GM18517 (cell line): Measurements from ENCODE around the gene AGFG1.
"Not testable (repeated sequence)": the region's sequence is repeated elsewhere in the genome, so short reads cannot be mapped to it uniquely, and the experiment has no call there.

ENCODE experiments used
- ATAC-seq: cut with Tn5 transposase; IDR thresholded peaks from one replicate; pipeline ENCODE4 v1.9.1; 2021; ENCODE audit warnings: mild to moderate bottlenecking, moderate library complexity; ENCODE audit not compliant: unreplicated experiment

AGFG1 gene

DNA sequence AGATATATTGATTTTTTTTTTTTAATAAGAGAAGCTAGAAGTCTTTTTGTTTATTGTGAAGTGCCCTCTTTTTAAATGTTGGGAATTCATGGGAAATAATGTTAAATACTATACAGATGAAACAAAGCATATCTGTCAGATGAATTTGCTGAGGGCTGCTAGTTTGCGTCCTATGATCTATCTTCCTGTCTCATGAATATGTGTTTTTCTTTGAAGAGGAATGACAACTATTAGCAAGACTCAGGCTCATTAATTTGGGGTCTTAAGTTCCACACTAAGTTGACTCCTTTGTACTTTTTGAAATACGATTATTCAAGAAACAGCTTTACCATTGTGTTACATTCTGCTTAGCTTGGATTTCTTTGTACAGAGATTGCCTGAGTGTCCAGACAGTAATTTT lies 57.9 kb downstream of the AGFG1 start:
- ATAC-seq = no peak

GRCh38 chr2:227534714-227535113 lies 62.8 kb downstream of the AGFG1 start:
- ATAC-seq = no peak

DNA sequence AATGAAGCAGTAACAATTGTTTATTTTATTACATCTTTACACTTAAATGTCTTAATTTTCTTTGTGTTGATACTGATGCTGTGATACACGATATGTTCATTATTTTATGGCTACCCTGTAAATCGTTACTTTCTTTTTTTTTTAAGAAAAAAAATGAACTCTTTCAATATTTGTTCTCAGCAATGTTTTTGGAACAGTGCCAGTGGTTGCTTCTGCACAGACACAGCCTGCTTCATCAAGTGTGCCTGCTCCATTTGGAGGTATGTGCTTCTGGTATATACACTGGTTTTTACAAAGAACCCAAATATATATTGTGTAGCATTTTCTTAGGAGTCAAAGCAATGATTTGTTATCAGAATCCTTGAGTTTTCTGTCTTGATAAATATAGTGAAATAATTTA lies 64.5 kb downstream of the AGFG1 start:
- no peak for ATAC-seq

- no peak for ATAC-seq
Observed at GRCh38 chr2:227539465-227539956, 67.6 kb downstream of the AGFG1 start.

DNA sequence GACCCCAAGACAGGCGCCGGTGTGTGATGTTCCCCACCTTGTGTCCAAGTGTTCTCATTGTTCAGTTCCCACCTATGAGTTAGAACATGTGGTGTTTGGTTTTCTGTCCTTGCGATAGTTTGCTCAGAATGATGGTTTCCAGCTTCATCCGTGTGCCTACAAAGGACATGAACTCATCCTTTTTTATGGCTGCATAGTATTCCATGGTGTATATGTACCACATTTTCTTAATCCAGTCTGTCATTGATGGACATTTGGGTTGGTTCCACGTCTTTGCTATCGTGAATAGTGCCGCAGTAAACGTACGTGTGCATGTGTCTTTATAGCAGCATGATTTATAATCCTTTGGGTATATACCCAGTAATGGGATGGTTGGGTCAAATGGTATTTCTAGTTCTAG lies 68.4 kb downstream of the AGFG1 start:
- ATAC-seq = not testable (repeated sequence)

GRCh38 chr2:227545990-227546389 lies 74.0 kb downstream of the AGFG1 start:
- no peak for ATAC-seq

GRCh38 chr2:227551836-227552235 lies 79.9 kb downstream of the AGFG1 start:
- ATAC-seq = no peak

- no peak for ATAC-seq
Observed at GRCh38 chr2:227562581-227562980, 90.6 kb downstream of the AGFG1 start.

- ATAC-seq = no peak
Observed at GRCh38 chr2:227565080-227565479, 93.1 kb downstream of the AGFG1 start.

DNA sequence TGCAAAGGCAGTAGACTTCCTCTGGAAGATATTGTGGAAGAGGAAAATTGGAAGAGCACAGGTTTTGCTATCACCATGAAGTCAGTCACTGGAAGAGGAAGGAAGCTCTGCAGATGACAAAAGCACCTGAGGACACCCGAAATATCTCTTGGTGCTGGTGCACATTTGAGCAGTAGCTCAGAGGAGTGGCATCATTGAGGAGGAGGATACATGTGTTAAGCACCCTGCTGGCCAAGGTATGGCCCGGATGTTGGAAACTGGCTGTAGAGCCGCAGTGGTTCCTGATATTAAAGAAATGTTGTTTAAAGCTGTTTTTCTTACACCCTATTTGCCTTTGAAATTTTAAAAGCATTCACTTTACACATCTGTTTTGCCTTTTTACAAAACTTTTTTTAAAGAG lies 94.1 kb downstream of the AGFG1 start:
- no peak for ATAC-seq

DNA sequence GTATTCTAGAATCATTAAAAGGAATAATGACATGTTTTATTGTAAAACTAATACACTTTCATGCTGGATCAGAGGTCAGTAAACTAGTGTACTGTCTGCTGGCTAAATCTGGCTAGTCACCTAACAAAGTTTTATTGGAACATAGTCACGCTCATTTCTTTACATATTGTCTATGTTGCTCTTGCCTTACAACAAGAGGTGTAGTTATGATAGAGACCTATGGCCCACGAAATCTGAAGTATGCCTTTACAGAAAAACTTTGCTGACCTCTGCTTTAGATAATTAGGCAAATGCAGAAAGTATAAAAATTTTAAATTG lies 96.9 kb downstream of the AGFG1 start:
- no peak for ATAC-seq

DNA sequence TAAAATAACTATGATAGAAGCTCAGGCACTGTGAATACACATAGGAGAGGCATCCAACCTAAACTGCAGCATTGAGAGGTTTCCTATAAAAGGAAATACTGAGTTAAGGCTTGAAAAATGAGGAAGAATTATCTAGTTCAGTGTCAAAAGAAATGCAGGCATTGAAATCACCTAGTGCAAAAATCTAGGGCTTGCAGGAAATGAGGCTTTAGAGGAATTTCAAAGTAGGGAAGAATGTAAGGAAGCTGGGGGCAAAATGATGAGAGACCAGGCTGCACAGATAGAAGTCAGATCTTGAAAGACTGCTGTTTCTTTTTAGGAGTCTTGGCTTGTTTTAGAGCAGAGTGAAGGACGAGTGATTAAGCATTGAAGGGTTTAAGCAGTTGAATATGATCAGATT lies 98.7 kb downstream of the AGFG1 start:
- ATAC-seq = no peak

- ATAC-seq = no peak
Observed at GRCh38 chr2:227576110-227576509, 104.2 kb downstream of the AGFG1 start.

GRCh38 chr2:227576812-227577211 lies 104.9 kb downstream of the AGFG1 start:
- no peak for ATAC-seq

GRCh38 chr2:227577555-227577954 lies 105.6 kb downstream of the AGFG1 start:
- no peak for ATAC-seq

- no peak for ATAC-seq
Observed at GRCh38 chr2:227578642-227579041, 106.7 kb downstream of the AGFG1 start.

- ATAC-seq = no peak
Observed at GRCh38 chr2:227579791-227580190, 107.8 kb downstream of the AGFG1 start.

DNA sequence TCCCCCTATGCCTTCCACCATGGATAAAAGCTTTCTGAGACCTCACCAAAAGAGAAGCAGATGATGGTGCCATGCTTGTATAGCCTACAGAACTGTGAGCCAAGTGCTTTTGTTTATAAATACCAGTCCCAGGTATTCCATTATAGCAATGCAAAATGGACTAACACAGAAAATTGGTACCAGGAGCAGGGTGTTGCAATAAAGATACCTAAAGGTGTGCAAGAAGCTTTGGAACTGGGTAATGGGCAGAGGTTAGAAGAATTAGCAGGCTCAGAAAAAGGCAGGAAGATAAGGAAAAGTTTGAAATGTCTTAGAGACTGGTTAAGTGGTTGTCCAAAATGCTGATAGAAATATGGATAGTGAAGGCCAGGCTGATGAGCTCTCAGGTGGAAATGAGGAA lies 110.4 kb downstream of the AGFG1 start:
- no peak for ATAC-seq

DNA sequence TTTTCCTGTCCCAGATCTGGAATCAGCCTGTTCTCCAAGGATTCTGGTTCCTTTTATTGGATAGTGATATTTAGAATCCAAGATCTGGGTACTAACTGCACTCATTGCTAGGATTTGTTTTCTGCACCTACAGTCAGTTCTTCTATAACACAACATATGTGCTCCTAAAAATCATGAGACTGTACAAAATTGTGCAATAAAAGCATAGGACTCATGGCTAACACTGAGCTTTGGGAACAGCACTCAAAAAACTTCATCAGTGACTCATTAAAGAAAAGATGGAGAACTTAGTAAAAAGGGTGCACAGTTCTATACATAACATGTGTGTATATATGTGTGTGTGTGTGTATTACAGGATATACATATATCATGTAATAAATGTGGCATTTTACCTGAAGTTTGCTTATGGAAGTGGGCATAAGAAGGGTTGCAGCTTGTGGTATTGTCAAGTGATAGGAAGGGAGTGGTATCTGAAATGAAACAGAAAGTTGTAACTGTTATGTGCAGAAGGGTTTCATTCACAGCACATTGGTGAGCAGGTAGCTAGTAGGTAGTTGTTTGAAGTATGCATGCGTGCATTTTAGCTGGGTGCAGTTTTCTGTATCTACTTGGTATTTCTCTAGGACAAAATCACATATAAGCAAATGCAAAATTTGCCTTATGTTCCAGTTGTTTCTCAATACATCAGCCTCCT lies 120.9 kb downstream of the AGFG1 start:
- peak; percentile 86 for ATAC-seq

- no peak for ATAC-seq
Observed at GRCh38 chr2:227595797-227596196, 123.8 kb downstream of the AGFG1 start.

DNA sequence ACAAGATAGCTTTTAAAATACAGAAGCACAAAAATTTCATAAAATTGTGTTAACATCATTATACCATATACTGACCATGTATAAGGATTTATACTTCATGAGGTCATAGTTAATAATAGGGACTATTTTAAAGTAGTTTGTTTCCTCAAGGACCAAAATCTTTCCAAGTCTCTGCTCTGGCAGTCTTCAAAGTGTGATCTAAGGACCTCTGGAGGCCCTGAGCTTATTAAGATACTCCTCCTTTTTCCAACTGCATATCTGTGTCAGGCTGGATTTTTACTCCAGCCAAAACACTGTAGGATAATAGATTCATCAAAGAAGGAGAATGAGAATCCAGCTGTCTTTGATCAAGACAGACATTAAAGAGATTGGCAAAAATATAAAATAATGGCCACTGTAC lies 125.1 kb downstream of the AGFG1 start:
- ATAC-seq = no peak

GRCh38 chr2:227597998-227598397 lies 126.0 kb downstream of the AGFG1 start:
- ATAC-seq = no peak

- ATAC-seq = not testable (repeated sequence)
Observed at GRCh38 chr2:227598835-227599503, 127.0 kb downstream of the AGFG1 start, which contains the start of gene SCYGR2. Gene SCYGR2, plus strand, starts transcription at chr2:227598893. Its CDS starts 0 bp downstream, at chr2:227598893.
